Astrocyte (in vitro differentiated cells and primary cell): ENCODE data around the gene CFDP1.

ENCODE experiments used
- CTCF ChIP-seq: IDR thresholded peaks from 2 replicates; pipeline ENCODE4 v1.5.1; 2011; ENCODE audit warnings: low read depth, mild to moderate bottlenecking, inconsistent platforms, low read length, moderate library complexity; ENCODE audit not compliant: insufficient read depth
- EZH2 ChIP-seq: IDR thresholded peaks from 2 replicates; pipeline ENCODE4 v1.6.1; 2012; ENCODE audit warnings: mild to moderate bottlenecking, low read length, inconsistent platforms; ENCODE audit not compliant: insufficient read depth

DNA sequence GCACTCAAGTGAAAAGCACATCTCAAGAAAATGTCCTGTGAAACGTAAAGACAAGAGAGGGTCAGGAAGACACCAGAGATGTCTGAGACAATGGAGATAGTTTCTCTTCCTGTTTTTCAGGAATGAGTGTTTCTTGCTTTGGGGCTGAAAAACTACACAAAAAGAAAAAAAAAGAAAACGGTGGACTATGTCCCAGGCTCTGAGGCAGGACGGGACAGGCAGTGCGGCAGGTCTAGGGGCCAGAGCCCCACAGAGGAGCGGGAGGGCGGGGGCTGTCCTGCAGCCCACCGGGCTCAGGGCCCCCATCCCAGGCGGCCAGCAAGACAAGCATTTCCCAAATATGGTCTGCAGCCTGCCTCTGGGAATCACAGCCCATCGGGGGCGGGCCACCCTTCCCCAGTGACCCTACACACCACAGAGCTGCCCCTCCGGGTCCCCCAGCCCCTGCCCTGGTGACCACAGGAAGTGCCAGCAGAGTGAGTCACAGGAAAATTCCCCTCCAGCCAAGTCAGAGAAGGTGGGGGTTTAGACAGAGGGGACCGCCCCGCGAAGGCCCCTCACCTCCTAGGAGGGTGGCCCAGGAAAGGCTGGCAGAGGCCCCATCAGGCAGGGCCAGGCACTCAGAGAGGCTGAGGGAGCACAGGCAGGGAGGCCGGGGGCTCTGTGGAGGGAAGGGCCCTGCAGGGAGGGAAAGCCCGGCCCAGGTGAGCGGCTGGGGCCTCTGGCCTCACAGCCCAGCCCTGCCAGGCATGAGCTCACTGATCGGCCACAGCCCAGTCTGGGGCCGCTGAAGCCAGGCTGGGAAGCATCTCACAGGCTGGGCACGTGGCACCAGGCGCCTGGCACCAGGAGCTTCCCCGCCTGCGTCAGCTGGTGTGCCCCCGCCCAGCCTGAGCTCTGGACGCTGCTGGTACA is 188.2 kb downstream of the CFDP1 start:
- TF ChIP-seq CTCF (no peak), EZH2 (no peak)
